SW 1271 (cell line): ENCODE results near the gene CPAMD8.
"Not testable (repeated sequence)": the region's sequence is repeated elsewhere in the genome, so short reads cannot be mapped to it uniquely, and the experiment has no call there.

ENCODE experiments used
- DNase-seq, 2 experiments: peaks; one replicate each; lab custom pipeline; 2025; lab: John Stamatoyannopoulos, UW

Gene CPAMD8

GRCh38 chr19:16874978-16875299, 151.7 kb downstream of the CPAMD8 start:
- not testable (repeated sequence) for DNase-seq

GRCh38 chr19:16874250-16874977, 152.2 kb downstream of the CPAMD8 start:
- no peak for DNase-seq

GRCh38 chr19:16873594-16873993, 153.0 kb downstream of the CPAMD8 start:
- DNase-seq = no peak

- no peak for DNase-seq
Measured at GRCh38 chr19:16872728-16873127, 153.9 kb downstream of the CPAMD8 start.

- DNase-seq = no peak
Measured at GRCh38 chr19:16871871-16872270, 154.7 kb downstream of the CPAMD8 start.

- no peak for DNase-seq
Measured at GRCh38 chr19:16869331-16869972, 157.2 kb downstream of the CPAMD8 start.

GRCh38 chr19:16868423-16869130, 158.0 kb downstream of the CPAMD8 start:
- DNase-seq = no peak

- no peak for DNase-seq
Measured at GRCh38 chr19:16867211-16867610, 159.4 kb downstream of the CPAMD8 start.

- DNase-seq = no peak
Measured at GRCh38 chr19:16862826-16863415, 163.7 kb downstream of the CPAMD8 start.

- no peak for DNase-seq
Measured at GRCh38 chr19:16861834-16862233, 164.8 kb downstream of the CPAMD8 start.

- no peak for DNase-seq
Measured at GRCh38 chr19:16861011-16861410, 165.6 kb downstream of the CPAMD8 start.

GRCh38 chr19:16860118-16860517, 166.5 kb downstream of the CPAMD8 start:
- no peak for DNase-seq

GRCh38 chr19:16859626-16860025, 167.0 kb downstream of the CPAMD8 start:
- DNase-seq = no peak

GRCh38 chr19:16856091-16856490, 170.5 kb downstream of the CPAMD8 start:
- DNase-seq = no peak

GRCh38 chr19:16853066-16853465, 173.5 kb downstream of the CPAMD8 start:
- no peak for DNase-seq

- DNase-seq = no peak
Measured at GRCh38 chr19:16851031-16851712, 175.4 kb downstream of the CPAMD8 start.

- no peak for DNase-seq
Measured at GRCh38 chr19:16850133-16850532, 176.5 kb downstream of the CPAMD8 start.

GRCh38 chr19:16849168-16849567, 177.4 kb downstream of the CPAMD8 start:
- no peak for DNase-seq

- DNase-seq = no peak
Measured at GRCh38 chr19:16847430-16847829, 179.2 kb downstream of the CPAMD8 start.

- no peak for DNase-seq
Measured at GRCh38 chr19:16846901-16847300, 179.7 kb downstream of the CPAMD8 start.
